B cell (primary cell): ENCODE measurements around the gene LY9. TPM values are rescaled to one million over a fixed set of nuclear protein-coding genes. Genes with fewer than 3 reads are reported as not detected.

Experiments
- ATAC-seq: fragments of 200-7000 bp; cut with Tn5 transposase; one replicate; pipeline ENCODE4 v1.10.0; 2021; ENCODE audit warnings: low read depth, mild to moderate bottlenecking, moderate number of reproducible peaks, moderate library complexity
- CTCF ChIA-PET: fragments of 350-600 bp; sonication (Branson Sonifier 250); formaldehyde crosslinking; loops from one replicate; lab custom pipeline; 2021; ENCODE audit warnings: antibody characterized with exemption, inconsistent platforms; lab: Charles Lee
- POLR2A ChIA-PET: fragments of 350-600 bp; sonication (Branson Sonifier 250); formaldehyde crosslinking; loops from one replicate; lab custom pipeline; 2021; ENCODE audit warnings: antibody characterized with exemption; lab: Charles Lee
- DNase-seq: peaks from one replicate; pipeline ENCODE4 v3.0.0; 2013
- H2AFZ ChIP-seq: 2 replicates; pipeline ENCODE4 v1.6.1; 2012; ENCODE audit warnings: mild to moderate bottlenecking, low read depth, low read length; ENCODE audit not compliant: insufficient read depth, poor library complexity, severe bottlenecking
- H3K27ac ChIP-seq, 2 donors: 1 replicate in 1 of 2; 2 replicates in 1 of 2; pipeline ENCODE4 v1.5.1; 2012 to 2013; ENCODE audit warnings: low read length in 2 of 2, mild to moderate bottlenecking in 2 of 2, moderate library complexity in 1 of 2
- H3K27me3 ChIP-seq, 4 experiments: fragments of 200-600 bp in 1 of 4; sonication (generic) in 1 of 4; replicated peaks in 1 of 4; 1 replicate in 2 of 4; 2 replicates in 2 of 4; pipeline versions ENCODE4 v1.6.1 to v1.7.0; 2013 to 2016; ENCODE audit warnings: low read length in 3 of 4, mild to moderate bottlenecking in 2 of 4, mixed read lengths in 1 of 4, moderate library complexity in 1 of 4; ENCODE audit not compliant: insufficient read depth in 4 of 4, control insufficient read depth in 3 of 4; ENCODE audit errors: control extremely low read depth in 1 of 4
- H3K36me3 ChIP-seq, 2 experiments: replicated peaks in 1 of 2; 1 replicate in 1 of 2; 2 replicates in 1 of 2; pipeline versions ENCODE4 v1.6.1 to v1.7.1; 2013; ENCODE audit warnings: low read length in 1 of 2; ENCODE audit not compliant: insufficient read depth in 2 of 2, control insufficient read depth in 1 of 2; ENCODE audit errors: control extremely low read depth in 1 of 2, extremely low read depth in 1 of 2
- H3K4me1 ChIP-seq, 2 donors: fragments of 200-600 bp in 1 of 2; sonication (generic) in 1 of 2; 1 replicate in 1 of 2; 2 replicates in 1 of 2; pipeline versions ENCODE4 v1.5.1 to v1.6.1; 2013 to 2017; ENCODE audit warnings: low read length in 2 of 2; ENCODE audit not compliant: control insufficient read depth in 2 of 2, insufficient read depth in 2 of 2
- H3K4me2 ChIP-seq: replicated peaks from 2 replicates; pipeline ENCODE3; 2012; ENCODE audit warnings: mild to moderate bottlenecking, low read depth, low read length; ENCODE audit not compliant: poor library complexity, severe bottlenecking
- H3K4me3 ChIP-seq, 5 experiments: fragments of 200-600 bp in 1 of 5; sonication (generic) in 1 of 5; 1 replicate in 3 of 5; 2 replicates in 2 of 5; pipeline versions ENCODE4 v1.5.1 to v1.7.0; 2011 to 2016; ENCODE audit warnings: low read length in 4 of 5, mild to moderate bottlenecking in 4 of 5, low read depth in 2 of 5, control low read depth in 1 of 5, moderate library complexity in 1 of 5; ENCODE audit not compliant: insufficient read depth in 1 of 5; ENCODE audit errors: control extremely low read depth in 1 of 5, extremely low read depth in 1 of 5
- H3K79me2 ChIP-seq: fragments of 200-600 bp; sonication (generic); one replicate; pipeline ENCODE4 v1.6.0; 2016; ENCODE audit warnings: low read length; ENCODE audit not compliant: control insufficient read depth, insufficient read depth
- H3K9ac ChIP-seq: fragments of 200-600 bp; sonication (generic); 2 replicates; pipeline ENCODE4 v1.6.1; 2017; ENCODE audit warnings: mild to moderate bottlenecking, low read length, moderate library complexity
- H3K9me3 ChIP-seq, 3 donors: one replicate each; pipeline versions ENCODE4 v1.6.1 to v1.7.1; 2013; ENCODE audit warnings: low read length in 2 of 3; ENCODE audit not compliant: control insufficient read depth in 2 of 3, insufficient read depth in 1 of 3; ENCODE audit errors: control extremely low read depth in 1 of 3
- H4K20me1 ChIP-seq: 2 replicates; pipeline ENCODE4 v1.6.0; 2012; ENCODE audit warnings: mild to moderate bottlenecking, low read length; ENCODE audit not compliant: insufficient read depth, control insufficient read depth, poor library complexity, severe bottlenecking
- H3K27ac Mint-ChIP-seq: one replicate; pipeline ENCODE4 v1.8.0; 2021; ENCODE audit warnings: mixed read lengths
- H3K27me3 Mint-ChIP-seq: one replicate; pipeline ENCODE4 v1.8.0; 2021; ENCODE audit warnings: mixed read lengths
- H3K4me1 Mint-ChIP-seq: one replicate; pipeline ENCODE4 v1.8.0; 2021; ENCODE audit warnings: mixed read lengths
- H3K4me3 Mint-ChIP-seq: one replicate; pipeline ENCODE4 v1.8.0; 2021; ENCODE audit warnings: mixed read lengths
- H3K9me3 Mint-ChIP-seq: one replicate; pipeline ENCODE4 v1.8.0; 2022; ENCODE audit warnings: mixed read lengths; ENCODE audit not compliant: insufficient read depth
- EZH2 ChIP-seq: IDR thresholded peaks from 2 replicates; pipeline ENCODE4 v1.6.1; 2012; ENCODE audit warnings: borderline replicate concordance, low read depth, mild to moderate bottlenecking, moderate library complexity, low read length; ENCODE audit not compliant: insufficient read depth, poor library complexity, severe bottlenecking
- WGBS: methylation state at CpG from one replicate; pipeline ENCODE4 v1.1.5; 2013; ENCODE audit warnings: missing lambda C conversion rate; ENCODE audit not compliant: insufficient coverage; 5-methylcytosine and 5-hydroxymethylcytosine counted together
- intact Hi-C: fragments of 100-400 bp; cut with micrococcal nuclease; formaldehyde crosslinking; loops from one replicate; pipeline ENCODE4 v1.10.0; 2022
- polyA plus RNA-seq: library from polyadenylated mRNA; depleted of rRNA; stranded (reverse); fragments of >200 nt; gene quantifications from 2 replicates; pipeline ENCODE4 v1.2.3, GENCODE V29; 2012
- total RNA-seq, 2 donors: library from RNA; stranded (reverse); fragments of 120-200 nt in 1 of 2; gene quantifications; 1 replicate in 1 of 2; 2 replicates in 1 of 2; pipeline versions ENCODE4 v1.2.3 to v1.2.4, GENCODE V29; 2013 to 2022
- TF ChIP-seq, protein P1 (sequence below): fragments of 200-600 bp; IDR thresholded peaks from one replicate; pipeline ENCODE4 v1.8.0; 2022; ENCODE audit warnings: antibody characterized with exemption, mild to moderate bottlenecking

Gene LY9
- total and polyA plus RNA-seq, 2 donors (not counting 1 experiment from before 2014, with no cell fraction given): 252 to 365 TPM

DNA sequence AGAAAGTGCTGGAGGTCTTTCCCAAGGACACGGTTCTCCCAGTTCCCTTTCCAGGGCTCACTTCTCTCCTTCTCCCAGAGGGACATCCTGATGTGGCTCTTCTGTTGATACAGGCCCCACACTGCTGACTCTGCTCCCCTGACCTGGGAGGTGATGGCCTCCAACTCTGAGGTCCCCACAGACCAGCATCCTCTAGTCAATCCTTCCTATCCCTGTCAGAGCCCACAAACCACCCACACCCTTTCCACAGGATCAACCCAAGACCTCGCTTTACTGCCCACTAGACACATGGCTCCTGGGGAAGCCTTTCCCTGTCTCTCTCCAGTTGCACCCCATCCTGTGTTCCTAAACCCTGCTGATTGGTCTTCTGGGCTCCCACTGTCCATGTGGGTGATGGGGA is 45.4 kb upstream of the LY9 start:
- Mint-ChIP-seq H3K27me3 (no peaks in the 10 kb centered on the region), H3K4me3 (no peak overlapping the region), H3K4me1 (peaks cover 16% of the 10 kb centered on the region), H3K27ac (peak overlapping the region; percentile 26), H3K9me3 (no peaks in the 10 kb centered on the region)
- intact Hi-C loops: no loop called here
- Histone ChIP-seq H3K79me2 (no peaks in the 10 kb centered on the region), H2AFZ (no peak overlapping the region), H3K36me3 (peaks cover 0 to 8% of the 10 kb centered on the region in 2 experiments), H3K27me3 (no peaks in the 10 kb centered on the region), H3K9me3 (no peaks in the 10 kb centered on the region), H3K4me3 (no peak overlapping the region), H3K27ac (no peak overlapping the region), H3K4me1 (no peaks in the 10 kb centered on the region), H4K20me1 (no peaks in the 10 kb centered on the region), H3K4me2 (no peak overlapping the region), H3K9ac (no peak overlapping the region)
- no peak for DNase-seq
- no peak for ATAC-seq
- WGBS: 100% methylated on average over 2 of the region's 2 CpGs
- POLR2A ChIA-PET: no interaction called here
- TF ChIP-seq EZH2: no peak
- TF ChIP-seq, protein P1, sequence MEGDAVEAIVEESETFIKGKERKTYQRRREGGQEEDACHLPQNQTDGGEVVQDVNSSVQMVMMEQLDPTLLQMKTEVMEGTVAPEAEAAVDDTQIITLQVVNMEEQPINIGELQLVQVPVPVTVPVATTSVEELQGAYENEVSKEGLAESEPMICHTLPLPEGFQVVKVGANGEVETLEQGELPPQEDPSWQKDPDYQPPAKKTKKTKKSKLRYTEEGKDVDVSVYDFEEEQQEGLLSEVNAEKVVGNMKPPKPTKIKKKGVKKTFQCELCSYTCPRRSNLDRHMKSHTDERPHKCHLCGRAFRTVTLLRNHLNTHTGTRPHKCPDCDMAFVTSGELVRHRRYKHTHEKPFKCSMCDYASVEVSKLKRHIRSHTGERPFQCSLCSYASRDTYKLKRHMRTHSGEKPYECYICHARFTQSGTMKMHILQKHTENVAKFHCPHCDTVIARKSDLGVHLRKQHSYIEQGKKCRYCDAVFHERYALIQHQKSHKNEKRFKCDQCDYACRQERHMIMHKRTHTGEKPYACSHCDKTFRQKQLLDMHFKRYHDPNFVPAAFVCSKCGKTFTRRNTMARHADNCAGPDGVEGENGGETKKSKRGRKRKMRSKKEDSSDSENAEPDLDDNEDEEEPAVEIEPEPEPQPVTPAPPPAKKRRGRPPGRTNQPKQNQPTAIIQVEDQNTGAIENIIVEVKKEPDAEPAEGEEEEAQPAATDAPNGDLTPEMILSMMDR: no peak
- CTCF ChIA-PET: interaction anchor here (1.0 kb wide), 1 partner anchor 9 kb away, joined by 3 read pairs; no protein-coding TSS in a partner anchor

DNA sequence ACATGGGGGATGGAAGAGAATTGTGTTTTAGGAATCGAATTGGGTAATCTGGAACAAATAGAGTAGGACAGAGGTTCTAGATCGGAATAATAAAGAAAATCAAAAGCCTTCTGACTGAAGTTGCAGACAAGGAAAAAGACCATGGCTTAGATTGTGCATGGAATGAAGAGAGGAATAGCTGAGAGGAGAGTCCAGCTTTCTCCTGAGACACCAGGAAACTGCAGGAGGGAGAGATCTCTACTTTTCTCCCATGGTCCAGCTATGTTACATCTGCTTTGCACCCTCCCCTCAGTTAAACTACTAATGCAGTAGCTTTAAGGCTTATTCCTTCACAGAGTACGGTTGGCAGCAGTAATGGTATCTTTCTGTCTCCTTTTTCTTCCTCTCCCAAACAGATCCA is 43.6 kb upstream of the LY9 start:
- intact Hi-C loops: no loop called here
- POLR2A ChIA-PET: no interaction called here

More for the DNA sequence above, 43.6 kb upstream of the LY9 start:
- ATAC-seq: no peak
- Histone ChIP-seq H4K20me1 (no peaks in the 10 kb centered on the region), H3K4me1 (no peaks in the 10 kb centered on the region), H3K9ac (no peak overlapping the region), H3K36me3 (peaks cover 0 to 8% of the 10 kb centered on the region in 2 experiments), H3K4me2 (no peak overlapping the region), H3K27me3 (no peaks in the 10 kb centered on the region), H3K4me3 (no peak overlapping the region), H3K79me2 (no peaks in the 10 kb centered on the region), H3K9me3 (no peaks in the 10 kb centered on the region), H3K27ac (no peak overlapping the region), H2AFZ (no peak overlapping the region)
- DNase-seq: no peak
- Mint-ChIP-seq H3K9me3 (no peaks in the 10 kb centered on the region), H3K27ac (no peak overlapping the region), H3K4me3 (no peak overlapping the region), H3K27me3 (no peaks in the 10 kb centered on the region), H3K4me1 (peaks cover 16% of the 10 kb centered on the region)
- 90% methylated on average over 2 of the region's 3 CpGs for WGBS
- CTCF ChIA-PET: interaction anchor here (0.5 to 1.3 kb wide), 4 partner anchors 16 to 224 kb away, joined by 3 to 4 read pairs (median 3); no protein-coding TSS in a partner anchor
- TF ChIP-seq, protein P1: no peak
- TF ChIP-seq EZH2: no peak
